ENCODE measurements around the gene TXNDC2. TPM values are rescaled to one million over a fixed set of nuclear protein-coding genes. Genes with fewer than 3 reads are reported as not detected.

Gene TXNDC2
- total RNA-seq, 1 donor from 2014 or later = under 0.01 TPM

DNA sequence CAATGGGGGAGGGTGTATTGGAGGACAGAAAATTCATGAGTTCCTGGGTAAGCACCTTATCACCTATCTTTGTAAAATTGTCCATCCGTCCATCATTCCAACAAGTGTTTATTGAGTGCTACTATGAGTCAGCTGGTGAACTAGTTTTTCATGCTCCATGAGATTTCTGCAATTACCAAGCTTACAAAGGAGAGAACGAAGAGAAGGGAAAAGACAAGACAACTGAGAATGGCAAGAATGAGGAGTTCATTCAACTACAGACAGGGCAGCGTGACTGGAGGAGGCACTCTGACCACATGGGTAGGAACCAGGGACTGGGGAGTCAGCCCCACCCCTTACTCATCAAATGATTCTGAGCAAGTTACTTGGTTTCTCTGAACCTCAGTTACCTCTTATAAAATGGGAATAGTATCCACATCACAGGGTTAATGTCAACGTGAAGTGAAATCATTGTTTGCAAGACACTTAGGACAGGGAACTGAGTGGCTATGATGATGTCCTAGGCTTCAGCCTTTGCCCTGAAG is 18.6 kb upstream of the TXNDC2 start:
- DNase-seq (ENCODE audit: low read depth) (peak; percentile 49), FAIRE-seq (no peak)
- TF ChIP-seq, protein P1, sequence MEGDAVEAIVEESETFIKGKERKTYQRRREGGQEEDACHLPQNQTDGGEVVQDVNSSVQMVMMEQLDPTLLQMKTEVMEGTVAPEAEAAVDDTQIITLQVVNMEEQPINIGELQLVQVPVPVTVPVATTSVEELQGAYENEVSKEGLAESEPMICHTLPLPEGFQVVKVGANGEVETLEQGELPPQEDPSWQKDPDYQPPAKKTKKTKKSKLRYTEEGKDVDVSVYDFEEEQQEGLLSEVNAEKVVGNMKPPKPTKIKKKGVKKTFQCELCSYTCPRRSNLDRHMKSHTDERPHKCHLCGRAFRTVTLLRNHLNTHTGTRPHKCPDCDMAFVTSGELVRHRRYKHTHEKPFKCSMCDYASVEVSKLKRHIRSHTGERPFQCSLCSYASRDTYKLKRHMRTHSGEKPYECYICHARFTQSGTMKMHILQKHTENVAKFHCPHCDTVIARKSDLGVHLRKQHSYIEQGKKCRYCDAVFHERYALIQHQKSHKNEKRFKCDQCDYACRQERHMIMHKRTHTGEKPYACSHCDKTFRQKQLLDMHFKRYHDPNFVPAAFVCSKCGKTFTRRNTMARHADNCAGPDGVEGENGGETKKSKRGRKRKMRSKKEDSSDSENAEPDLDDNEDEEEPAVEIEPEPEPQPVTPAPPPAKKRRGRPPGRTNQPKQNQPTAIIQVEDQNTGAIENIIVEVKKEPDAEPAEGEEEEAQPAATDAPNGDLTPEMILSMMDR (IDR thresholded peaks at IDR 0.05; ENCODE audit: insufficient read depth, low read length, severe bottlenecking) = no peak

DNA sequence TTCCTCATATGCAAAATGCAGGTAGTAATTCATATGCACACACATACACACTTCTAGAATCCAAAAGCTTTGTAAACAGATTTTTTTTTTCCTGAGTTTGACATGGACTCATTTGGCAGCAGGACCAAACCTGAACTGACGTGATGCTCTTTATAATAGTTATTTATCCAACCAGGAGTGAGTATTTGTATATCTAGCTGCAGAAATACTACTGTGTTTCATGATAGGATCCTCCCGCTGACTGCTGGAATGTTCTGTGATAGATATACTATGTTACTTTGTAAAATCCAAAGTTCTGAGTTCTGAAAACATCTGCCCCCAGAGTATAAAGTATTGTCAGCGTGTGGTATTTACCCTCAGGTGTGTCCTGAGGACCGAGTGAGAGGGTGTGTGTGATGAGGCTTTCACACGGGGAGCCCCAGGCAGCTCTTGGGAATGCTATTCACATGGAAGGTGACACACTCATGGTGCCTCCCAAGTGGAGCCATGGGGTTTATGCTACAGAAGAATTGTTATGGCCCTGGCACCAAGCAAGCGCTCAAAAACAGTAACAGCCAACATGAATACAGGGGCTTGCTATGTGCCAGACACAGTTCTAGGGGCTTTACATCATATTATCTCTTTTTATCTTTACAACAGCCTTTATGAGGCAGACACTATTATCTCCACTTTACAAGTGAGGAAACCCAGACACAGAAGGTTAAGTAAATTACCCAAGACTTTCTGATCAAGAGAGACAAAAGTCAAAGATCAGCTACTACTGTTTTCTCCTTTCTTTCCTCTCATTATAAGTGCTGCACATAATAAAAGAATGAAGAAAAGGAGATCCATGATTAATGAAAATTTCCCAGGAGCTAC is 16.7 kb upstream of the TXNDC2 start:
- FAIRE-seq (no peak), DNase-seq (ENCODE audit: low read depth) (no peak)
- H3K36me3 ChIP-seq (ENCODE audit: control insufficient read depth, insufficient read depth, low read length) = no peaks in the 10 kb centered on the region
- TF ChIP-seq, protein P1 (IDR thresholded peaks at IDR 0.05; ENCODE audit: insufficient read depth, low read length, severe bottlenecking) = no peak
- no peaks in the 10 kb centered on the region for H3K27me3 ChIP-seq (ENCODE audit: control insufficient read depth, insufficient read depth, low read length)
- H3K4me3 ChIP-seq (ENCODE audit: low read depth, low read length) = no peak overlapping the region

More for the DNA sequence above, 18.6 kb upstream of the TXNDC2 start:
- no peaks in the 10 kb centered on the region for H3K36me3 ChIP-seq (ENCODE audit: control insufficient read depth, insufficient read depth, low read length)
- H3K27me3 ChIP-seq (ENCODE audit: control insufficient read depth, insufficient read depth, low read length) = no peaks in the 10 kb centered on the region
- H3K4me3 ChIP-seq (ENCODE audit: low read depth, low read length) = no peak overlapping the region

DNA sequence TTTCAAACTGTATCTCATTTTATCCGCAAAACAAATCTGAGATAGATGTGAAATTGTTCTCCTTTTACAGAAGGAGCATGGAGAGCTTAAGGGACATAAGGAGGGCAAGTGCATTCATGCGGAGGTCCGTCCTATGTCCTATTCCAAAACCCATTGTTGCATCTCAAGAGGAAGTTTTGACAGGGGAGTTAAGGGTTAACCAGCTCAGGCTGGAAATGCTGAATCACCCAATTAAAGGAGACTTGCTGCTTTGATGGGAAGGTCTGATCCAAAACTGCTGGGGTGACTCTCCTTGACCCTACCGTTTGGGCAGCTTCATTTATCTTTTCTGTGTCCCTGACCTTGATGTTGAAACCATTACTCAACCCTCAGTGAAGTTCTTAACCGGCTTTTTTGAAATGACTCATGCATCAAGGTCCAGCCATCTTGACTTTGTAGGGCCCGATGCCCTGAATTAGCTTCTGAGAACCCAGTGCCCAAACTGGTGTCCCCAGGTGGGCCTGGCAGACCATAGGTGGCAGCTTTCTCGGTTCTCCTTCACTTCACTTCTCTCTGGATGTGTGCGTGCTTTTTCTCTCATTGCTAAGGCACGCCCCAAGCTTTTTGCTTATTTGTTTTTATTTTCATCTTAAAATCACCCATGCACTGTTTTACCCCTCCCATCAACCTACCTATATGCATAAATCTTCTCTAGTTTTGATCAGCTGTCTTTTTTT is 15.9 kb upstream of the TXNDC2 start:
- Histone ChIP-seq H3K36me3 (ENCODE audit: control insufficient read depth, insufficient read depth, low read length) (no peaks in the 10 kb centered on the region), H3K4me3 (ENCODE audit: low read depth, low read length) (no peak overlapping the region), H3K27me3 (ENCODE audit: control insufficient read depth, insufficient read depth, low read length) (no peaks in the 10 kb centered on the region)
- DNase-seq (ENCODE audit: low read depth) = peak; percentile 74
- TF ChIP-seq, protein P1 (IDR thresholded peaks at IDR 0.05; ENCODE audit: insufficient read depth, low read length, severe bottlenecking) = no peak
- FAIRE-seq = no peak

DNA sequence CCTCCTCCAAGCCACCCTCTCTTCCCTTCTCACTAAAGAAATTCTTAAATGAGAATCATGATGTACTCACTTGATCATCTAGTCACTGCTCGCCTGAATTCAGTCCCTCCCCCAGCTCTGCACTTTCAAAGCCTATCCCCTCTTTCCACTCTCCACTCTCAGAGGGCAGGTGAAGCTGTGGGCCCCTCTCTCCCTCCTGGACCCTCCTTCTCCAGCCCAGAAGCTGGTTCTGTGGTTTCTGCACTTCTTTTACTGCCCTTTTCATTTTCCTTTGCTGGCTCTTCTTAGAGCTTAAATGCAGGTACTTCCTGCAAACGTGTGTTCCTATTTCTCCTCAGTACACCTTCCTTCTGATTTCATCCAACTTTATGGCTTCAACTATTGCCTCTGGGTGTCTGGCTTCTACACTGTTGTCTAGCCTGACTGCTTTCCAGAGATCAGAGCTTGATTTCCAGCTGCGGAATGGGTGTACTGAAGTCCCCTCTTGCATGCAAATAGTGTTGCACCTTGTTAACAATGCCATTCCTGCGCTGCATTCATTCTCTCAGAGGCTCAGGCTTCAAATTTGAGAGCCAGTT is 15.3 kb upstream of the TXNDC2 start:
- FAIRE-seq (no peak), DNase-seq (ENCODE audit: low read depth) (no peak)
- H3K27me3 ChIP-seq (ENCODE audit: control insufficient read depth, insufficient read depth, low read length) = no peaks in the 10 kb centered on the region
- TF ChIP-seq, protein P1 (IDR thresholded peaks at IDR 0.05; ENCODE audit: insufficient read depth, low read length, severe bottlenecking) = no peak
- H3K36me3 ChIP-seq (ENCODE audit: control insufficient read depth, insufficient read depth, low read length) = no peaks in the 10 kb centered on the region
- H3K4me3 ChIP-seq (ENCODE audit: low read depth, low read length) = no peak overlapping the region

DNA sequence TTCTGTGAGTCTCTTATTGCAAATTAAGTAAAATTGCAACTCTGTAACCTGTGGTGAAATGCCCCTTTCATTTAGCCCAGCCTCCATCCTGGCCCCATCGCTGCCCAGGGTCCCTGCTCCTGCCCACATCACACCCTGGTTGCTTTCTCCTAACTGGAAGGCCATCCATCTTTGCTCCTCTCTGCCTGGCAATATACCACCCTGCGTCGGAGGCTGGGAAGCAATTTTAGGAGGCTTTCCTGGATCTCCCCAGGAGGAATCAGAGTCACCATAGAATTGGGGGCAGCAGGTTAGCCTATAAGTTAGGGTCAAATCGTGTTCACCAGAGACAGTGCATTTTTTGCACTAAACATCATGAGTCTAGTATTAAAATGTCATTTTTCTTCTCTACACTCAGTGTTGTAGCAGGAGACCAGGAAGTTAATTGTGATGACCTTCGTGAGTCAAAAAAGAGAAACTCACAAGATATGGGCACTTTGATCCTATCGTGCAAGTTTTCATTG is 14.5 kb upstream of the TXNDC2 start:
- no peak overlapping the region for H3K4me3 ChIP-seq (ENCODE audit: low read depth, low read length)
- DNase-seq (ENCODE audit: low read depth) (no peak), FAIRE-seq (no peak)
- TF ChIP-seq, protein P1 (IDR thresholded peaks at IDR 0.05; ENCODE audit: insufficient read depth, low read length, severe bottlenecking) = no peak
- H3K36me3 ChIP-seq (ENCODE audit: control insufficient read depth, insufficient read depth, low read length) = no peaks in the 10 kb centered on the region
- H3K27me3 ChIP-seq (ENCODE audit: control insufficient read depth, insufficient read depth, low read length) = no peaks in the 10 kb centered on the region
